Cardiac fibroblast (primary cell): ENCODE results near the gene TRAPPC11.

Source experiments
- DNase-seq, 2 donors: peaks; one replicate each; pipeline versions ENCODE4 v3.0.0 to v3.0.0-alpha.2; 2010; ENCODE audit warnings: low read depth in 2 of 2
- H3K4me3 ChIP-seq, 2 donors: replicated peaks in 1 of 2; 1 replicate in 1 of 2; 2 replicates in 1 of 2; pipeline ENCODE4 v1.5.1; 2011; ENCODE audit warnings: low read depth in 2 of 2, low read length in 2 of 2, mild to moderate bottlenecking in 2 of 2, moderate library complexity in 1 of 2
- TF ChIP-seq, protein P1 (sequence below): IDR thresholded peaks from one replicate; pipeline ENCODE4 v1.5.1; 2011; ENCODE audit warnings: low read depth, mild to moderate bottlenecking, low read length, inconsistent platforms

The TRAPPC11 gene

DNA sequence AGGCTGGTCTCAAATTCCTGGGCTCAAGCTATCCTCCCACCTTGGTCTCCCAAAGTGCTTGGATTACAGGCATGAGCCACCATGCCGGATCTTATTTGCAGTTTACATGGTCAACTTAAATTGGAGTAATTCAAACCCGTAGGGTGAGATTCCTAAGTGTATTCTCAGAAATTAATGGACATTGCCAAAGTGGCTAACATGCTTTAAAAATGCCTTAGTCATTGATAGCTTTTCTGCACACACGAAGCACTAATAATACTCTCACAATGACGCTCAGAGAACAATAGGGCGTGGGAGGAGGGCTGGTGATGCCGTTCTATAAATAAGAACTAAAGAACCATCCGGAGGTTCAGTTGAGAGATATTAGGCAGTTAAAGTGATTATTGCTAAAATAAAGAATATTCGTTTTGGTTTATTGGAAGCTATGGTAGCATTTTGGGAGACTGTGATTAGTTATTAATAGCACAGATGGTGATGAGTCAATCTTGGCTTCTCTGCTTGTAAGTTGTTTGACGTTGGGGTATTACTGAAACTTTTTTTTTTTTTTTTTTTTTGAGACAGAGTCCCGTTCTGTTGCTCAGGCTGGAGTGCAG, 79.1 kb downstream of the TRAPPC11 start:
- TF ChIP-seq, protein P1, sequence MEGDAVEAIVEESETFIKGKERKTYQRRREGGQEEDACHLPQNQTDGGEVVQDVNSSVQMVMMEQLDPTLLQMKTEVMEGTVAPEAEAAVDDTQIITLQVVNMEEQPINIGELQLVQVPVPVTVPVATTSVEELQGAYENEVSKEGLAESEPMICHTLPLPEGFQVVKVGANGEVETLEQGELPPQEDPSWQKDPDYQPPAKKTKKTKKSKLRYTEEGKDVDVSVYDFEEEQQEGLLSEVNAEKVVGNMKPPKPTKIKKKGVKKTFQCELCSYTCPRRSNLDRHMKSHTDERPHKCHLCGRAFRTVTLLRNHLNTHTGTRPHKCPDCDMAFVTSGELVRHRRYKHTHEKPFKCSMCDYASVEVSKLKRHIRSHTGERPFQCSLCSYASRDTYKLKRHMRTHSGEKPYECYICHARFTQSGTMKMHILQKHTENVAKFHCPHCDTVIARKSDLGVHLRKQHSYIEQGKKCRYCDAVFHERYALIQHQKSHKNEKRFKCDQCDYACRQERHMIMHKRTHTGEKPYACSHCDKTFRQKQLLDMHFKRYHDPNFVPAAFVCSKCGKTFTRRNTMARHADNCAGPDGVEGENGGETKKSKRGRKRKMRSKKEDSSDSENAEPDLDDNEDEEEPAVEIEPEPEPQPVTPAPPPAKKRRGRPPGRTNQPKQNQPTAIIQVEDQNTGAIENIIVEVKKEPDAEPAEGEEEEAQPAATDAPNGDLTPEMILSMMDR, result no peak
- peak in 1 of 2 donors; percentile 77 for DNase-seq
- H3K4me3 ChIP-seq, result no peak overlapping the region

DNA sequence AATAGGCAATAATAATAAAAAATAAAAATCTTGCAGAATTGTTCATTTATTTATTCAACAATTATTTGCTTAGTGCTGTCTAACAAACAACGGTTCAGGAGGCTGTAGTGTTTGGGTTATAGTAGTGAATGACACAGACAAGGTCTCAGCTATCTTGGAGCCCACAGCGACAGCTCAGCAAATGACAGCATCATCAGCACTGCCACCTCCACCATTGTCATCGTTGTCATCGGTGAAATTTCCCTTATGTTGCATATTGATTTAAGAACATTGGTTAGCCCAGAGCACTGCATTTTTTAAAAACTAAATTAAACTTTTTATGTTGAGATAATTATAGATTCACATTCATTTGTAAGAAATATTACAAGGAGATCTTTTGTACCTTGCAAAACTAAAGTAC, 79.9 kb downstream of the TRAPPC11 start:
- TF ChIP-seq, protein P1, result no peak
- H3K4me3 ChIP-seq, result no peak overlapping the region
- no peak for DNase-seq

DNA sequence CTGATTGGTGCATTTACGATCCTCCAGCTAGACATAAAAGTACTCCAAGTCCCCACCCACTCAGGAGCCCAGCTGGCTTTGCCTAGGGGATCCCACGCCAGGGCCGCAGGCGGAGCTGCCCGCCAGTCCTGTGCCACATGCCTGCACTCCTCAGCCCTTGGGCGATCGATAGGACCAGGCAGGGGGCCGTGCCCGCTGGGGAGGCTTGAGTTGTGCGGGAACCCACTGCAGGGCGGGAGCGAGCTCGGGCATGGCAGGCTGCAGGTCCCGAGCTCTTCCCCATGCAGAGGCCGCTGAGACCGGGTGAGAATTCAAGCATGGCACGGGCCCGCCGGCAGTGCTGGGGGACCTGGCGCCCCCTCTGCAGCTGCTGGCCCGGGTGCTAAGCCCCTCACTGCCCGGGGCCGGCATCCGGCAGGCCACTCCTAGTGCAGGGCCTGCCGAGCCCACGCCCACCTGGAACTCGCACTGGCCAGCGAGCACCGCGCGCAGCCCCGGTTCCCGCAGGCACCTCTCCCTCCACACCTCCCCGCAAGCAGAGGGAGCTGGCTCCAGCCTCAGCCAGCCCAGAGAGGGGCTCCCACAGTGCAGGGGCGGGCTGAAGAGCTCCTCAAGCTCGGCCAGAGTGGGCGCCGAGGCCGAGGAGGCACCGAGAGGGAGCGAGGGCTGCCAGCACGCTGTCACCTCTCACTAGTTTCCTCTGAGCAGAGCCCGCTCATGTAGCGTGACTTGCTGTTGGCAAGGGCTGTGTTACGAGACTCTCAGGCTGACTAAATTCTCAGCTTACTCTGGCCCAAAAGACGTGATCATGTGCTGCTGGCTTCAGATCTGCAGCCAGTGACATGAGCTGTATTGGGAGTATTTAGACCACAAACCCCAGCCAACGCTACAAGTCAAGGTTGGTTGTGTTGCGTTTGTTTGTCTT, 87.5 kb downstream of the TRAPPC11 start:
- TF ChIP-seq, protein P1, result no peak
- no peak overlapping the region for H3K4me3 ChIP-seq
- no peak for DNase-seq

DNA sequence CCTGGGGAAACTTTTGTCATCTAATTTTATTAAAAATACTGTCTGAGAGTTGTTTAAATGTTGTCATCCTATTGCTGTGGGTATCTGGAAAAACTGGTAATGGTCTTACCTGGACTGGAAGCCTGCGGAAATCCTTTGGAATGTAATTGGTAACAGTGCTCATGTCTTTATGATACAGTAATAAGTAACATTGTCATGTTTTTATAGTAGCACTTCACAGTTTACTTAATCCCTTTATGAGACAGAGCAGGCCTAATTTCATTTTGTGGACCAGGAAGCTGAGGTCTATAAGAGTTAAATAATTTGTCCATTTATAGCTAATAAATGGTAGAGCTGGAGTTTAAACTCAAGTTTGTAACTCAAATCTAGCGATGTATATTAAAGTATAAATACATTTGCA, 88.3 kb downstream of the TRAPPC11 start:
- DNase-seq, result no peak
- no peak overlapping the region for H3K4me3 ChIP-seq
- TF ChIP-seq, protein P1, result no peak

DNA sequence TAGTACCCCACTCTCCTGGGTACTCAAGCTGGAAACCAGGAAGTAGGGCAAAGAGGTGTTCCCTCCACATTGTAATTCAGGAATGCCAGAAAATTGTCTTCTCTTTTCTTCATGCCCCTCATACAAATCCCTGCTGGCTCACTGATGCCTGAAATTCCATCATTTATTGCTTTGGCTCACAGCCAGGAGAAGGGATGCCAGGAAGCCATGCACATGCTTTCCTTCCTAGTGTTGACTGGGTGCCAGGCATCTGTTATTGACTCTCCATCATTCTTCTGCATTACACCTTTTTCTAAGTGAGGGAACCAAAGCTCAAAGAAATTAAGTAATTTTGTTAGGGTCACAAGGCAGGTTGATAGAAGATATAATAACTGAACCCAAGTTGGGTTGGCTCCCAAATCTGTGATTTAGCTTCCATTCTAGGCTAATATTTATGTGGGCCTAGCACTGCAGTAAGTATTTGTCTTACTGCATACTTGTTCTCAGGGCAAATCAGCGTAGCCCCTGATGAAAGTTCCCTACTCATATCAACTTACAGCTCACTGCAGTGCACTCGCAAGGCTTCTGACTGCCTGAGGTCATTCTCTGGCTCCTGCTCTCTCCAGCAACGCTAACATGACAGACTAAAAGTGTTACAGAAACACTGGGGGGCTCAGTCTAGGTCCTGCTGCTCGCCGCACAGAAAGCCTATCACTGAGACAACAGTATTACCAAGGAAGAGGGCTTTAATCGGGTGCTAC, 89.0 kb downstream of the TRAPPC11 start:
- H3K4me3 ChIP-seq, result no peak overlapping the region
- TF ChIP-seq, protein P1, result no peak
- DNase-seq, result no peak

DNA sequence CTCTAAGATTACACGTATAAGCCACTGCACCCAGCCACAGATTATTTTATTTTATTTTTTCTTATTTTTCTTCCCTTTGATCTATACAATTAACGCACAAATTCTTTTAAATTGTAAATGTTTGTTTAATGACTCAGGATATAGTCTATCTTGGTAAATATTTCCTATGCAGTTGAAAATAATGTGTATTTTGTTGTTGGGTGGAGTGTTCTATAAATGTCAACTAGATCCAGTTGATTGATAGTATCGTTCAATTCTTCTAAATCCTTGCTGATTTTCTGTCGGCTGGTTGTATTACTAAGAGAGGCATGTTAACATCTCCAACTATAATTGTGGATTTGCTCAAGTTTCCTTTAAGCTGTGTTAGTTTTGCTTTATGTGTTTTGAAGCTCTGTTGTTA, 92.0 kb downstream of the TRAPPC11 start:
- H3K4me3 ChIP-seq, result no peak overlapping the region
- DNase-seq, result no peak
- TF ChIP-seq, protein P1, result no peak
